ENCODE results near the gene GPC5. TPM values are rescaled to one million over a fixed set of nuclear protein-coding genes. Genes with fewer than 3 reads are reported as not detected.

GPC5 gene
- total RNA-seq, 4 donors from 2014 or later: 0.47 TPM; not detected in 3

- Histone ChIP-seq H3K4me1 (no peaks in the 10 kb centered on the region), H3K9me3 (peaks cover 0 to 4% (median 0%) of the 10 kb centered on the region in 3 donors), H3K4me3 (no peak overlapping the region), H3K27ac (no peak overlapping the region), H3K27me3 (no peaks in the 10 kb centered on the region), H3K36me3 (no peaks in the 10 kb centered on the region)
- WGBS, 2 donors (ENCODE audit: low coverage in 1 of 2): 96 to 100% methylated on average over 1 to 2 of the region's 2 CpGs
- TF ChIP-seq EP300 (IDR thresholded peaks at IDR 0.05) (no peak), POLR2AphosphoS5 (IDR thresholded peaks at IDR 0.05) (no peak)
- ATAC-seq: no peak
These were observed 1319.4 kb downstream of the GPC5 start for GRCh38 chr13:92717857-92718256.

DNA sequence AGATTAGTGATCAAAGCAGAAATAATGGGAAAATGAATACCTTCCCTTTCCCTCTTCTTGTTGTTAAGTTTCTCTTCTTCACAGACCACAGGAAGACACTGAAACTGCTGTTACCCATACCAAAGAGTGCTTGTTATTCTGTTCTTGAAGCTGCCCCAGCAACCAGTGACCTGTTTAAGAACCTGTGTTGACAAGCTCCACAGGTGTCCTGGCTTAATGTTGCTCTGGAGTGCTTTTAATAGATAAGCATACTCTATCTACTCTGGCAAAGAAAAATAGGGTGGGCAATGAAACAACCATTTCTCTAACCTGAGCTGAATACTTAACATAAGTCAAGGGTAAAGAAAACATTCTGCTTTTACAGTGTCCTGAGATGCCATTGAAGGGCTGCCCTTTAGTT, 1321.4 kb downstream of the GPC5 start:
- Histone ChIP-seq H3K27ac (no peak overlapping the region), H3K4me3 (no peak overlapping the region), H3K4me1 (no peaks in the 10 kb centered on the region), H3K27me3 (no peaks in the 10 kb centered on the region), H3K9me3 (no peaks in the 10 kb centered on the region), H3K36me3 (no peaks in the 10 kb centered on the region)
- TF ChIP-seq POLR2AphosphoS5 (IDR thresholded peaks at IDR 0.05): no peak
- TF ChIP-seq CTCF (IDR thresholded peaks at IDR 0.05): no peak
- TF ChIP-seq POLR2A (IDR thresholded peaks at IDR 0.05): no peak
- no peak for TF ChIP-seq EP300 (IDR thresholded peaks at IDR 0.05)
- ATAC-seq: no peak

DNA sequence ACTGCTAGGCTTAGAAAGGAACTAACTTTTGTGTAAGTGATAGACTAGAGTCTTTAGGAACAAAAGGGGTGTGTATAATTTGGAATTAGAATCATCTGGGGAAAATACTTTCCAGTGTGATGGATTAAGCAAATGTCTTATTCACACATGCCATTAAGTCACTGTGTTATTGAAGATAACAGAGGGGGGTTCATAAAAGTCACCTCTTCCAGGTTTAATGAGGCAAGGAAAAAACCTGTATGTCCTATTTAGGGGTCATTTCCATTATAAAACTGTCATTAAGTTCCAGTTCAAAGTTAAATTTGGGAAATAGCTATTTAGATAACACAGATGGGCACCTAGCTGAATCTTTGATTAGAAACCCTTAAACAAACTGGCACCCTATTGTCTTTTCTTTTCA, 1323.2 kb downstream of the GPC5 start:
- no peaks in the 10 kb centered on the region for H3K4me1 ChIP-seq
- H3K27ac ChIP-seq: no peak overlapping the region
- no peak overlapping the region for H3K4me3 ChIP-seq
- ATAC-seq: no peak
- TF ChIP-seq CTCF (IDR thresholded peaks at IDR 0.05): no peak
- TF ChIP-seq POLR2A (IDR thresholded peaks at IDR 0.05): no peak
- no peaks in the 10 kb centered on the region for H3K27me3 ChIP-seq
- H3K9me3 ChIP-seq: no peaks in the 10 kb centered on the region
- H3K36me3 ChIP-seq: no peaks in the 10 kb centered on the region

DNA sequence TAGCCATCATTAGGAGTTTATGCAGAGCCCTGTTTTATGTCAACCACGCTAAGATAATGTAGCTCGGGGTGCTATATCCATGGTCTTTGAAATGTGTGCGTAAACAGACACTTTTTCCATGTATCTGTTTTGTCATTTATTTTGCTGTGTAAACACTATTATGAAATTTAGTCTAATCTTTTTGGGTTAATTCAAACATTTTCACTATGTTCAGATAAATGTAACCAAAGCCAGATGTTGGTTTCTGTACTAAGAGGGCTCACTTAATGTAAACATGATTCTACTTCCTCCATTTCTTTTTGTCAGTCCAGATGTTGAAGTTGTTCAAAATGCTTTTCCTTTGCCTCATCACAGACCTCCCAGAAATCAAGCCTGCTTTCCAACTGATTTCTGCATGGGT, 1328.7 kb downstream of the GPC5 start:
- no peak for TF ChIP-seq EP300 (IDR thresholded peaks at IDR 0.05)
- TF ChIP-seq CTCF (IDR thresholded peaks at IDR 0.05): no peak
- TF ChIP-seq POLR2AphosphoS5 (IDR thresholded peaks at IDR 0.05): no peak
- no peak for TF ChIP-seq POLR2A (IDR thresholded peaks at IDR 0.05)
- Histone ChIP-seq H3K9me3 (no peaks in the 10 kb centered on the region), H3K36me3 (no peaks in the 10 kb centered on the region), H3K4me3 (no peak overlapping the region), H3K27ac (no peak overlapping the region), H3K4me1 (no peaks in the 10 kb centered on the region), H3K27me3 (no peaks in the 10 kb centered on the region)
- no peak for ATAC-seq
- WGBS, 2 donors (ENCODE audit: low coverage in 1 of 2): 45 to 52% methylated on average over 3 of the region's 3 CpGs

- no peaks in the 10 kb centered on the region for H3K4me1 ChIP-seq
- peaks cover 0 to 8% (median 0%) of the 10 kb centered on the region in 3 donors for H3K9me3 ChIP-seq
- H3K27ac ChIP-seq: no peak overlapping the region
- no peak overlapping the region for H3K4me3 ChIP-seq
- WGBS, 2 donors (ENCODE audit: low coverage in 1 of 2): 52 to 60% methylated on average over 1 of the region's 1 CpG
- no peak for ATAC-seq
- H3K27me3 ChIP-seq: no peaks in the 10 kb centered on the region
- TF ChIP-seq POLR2AphosphoS5 (IDR thresholded peaks at IDR 0.05) (no peak), POLR2A (IDR thresholded peaks at IDR 0.05) (no peak), EP300 (IDR thresholded peaks at IDR 0.05) (no peak)
- H3K36me3 ChIP-seq: no peaks in the 10 kb centered on the region
These were observed 1335.6 kb downstream of the GPC5 start for GRCh38 chr13:92734068-92734467.

GRCh38 chr13:92734545-92734944, 1336.1 kb downstream of the GPC5 start:
- 91 to 100% methylated on average over 1 of the region's 1 CpG for WGBS, 2 donors (ENCODE audit: low coverage in 1 of 2)
- H3K4me3 ChIP-seq: no peak overlapping the region
- no peaks in the 10 kb centered on the region for H3K27me3 ChIP-seq
- H3K27ac ChIP-seq: no peak overlapping the region
- H3K4me1 ChIP-seq: no peaks in the 10 kb centered on the region
- TF ChIP-seq CTCF (IDR thresholded peaks at IDR 0.05) (no peak), EP300 (IDR thresholded peaks at IDR 0.05) (no peak), POLR2AphosphoS5 (IDR thresholded peaks at IDR 0.05) (no peak), POLR2A (IDR thresholded peaks at IDR 0.05) (no peak)
- H3K9me3 ChIP-seq: peaks cover 0 to 8% (median 0%) of the 10 kb centered on the region in 3 donors
- ATAC-seq: no peak
- no peaks in the 10 kb centered on the region for H3K36me3 ChIP-seq
